Hepatocyte (in vitro differentiated cells): ENCODE data around the gene PTPN1.

Experiments
- EZH2 ChIP-seq: fragments of 200-600 bp; sonication (generic); IDR thresholded peaks from 2 replicates; pipeline ENCODE4 v1.6.1; 2016; ENCODE audit warnings: antibody characterized with exemption, mild to moderate bottlenecking, borderline replicate concordance
- TF ChIP-seq, protein P1 (sequence below): fragments of 200-600 bp; sonication (generic); IDR thresholded peaks from 2 replicates; pipeline ENCODE4 v1.5.1; 2016; ENCODE audit warnings: antibody characterized with exemption, mild to moderate bottlenecking; ENCODE audit not compliant: poor library complexity

DNA sequence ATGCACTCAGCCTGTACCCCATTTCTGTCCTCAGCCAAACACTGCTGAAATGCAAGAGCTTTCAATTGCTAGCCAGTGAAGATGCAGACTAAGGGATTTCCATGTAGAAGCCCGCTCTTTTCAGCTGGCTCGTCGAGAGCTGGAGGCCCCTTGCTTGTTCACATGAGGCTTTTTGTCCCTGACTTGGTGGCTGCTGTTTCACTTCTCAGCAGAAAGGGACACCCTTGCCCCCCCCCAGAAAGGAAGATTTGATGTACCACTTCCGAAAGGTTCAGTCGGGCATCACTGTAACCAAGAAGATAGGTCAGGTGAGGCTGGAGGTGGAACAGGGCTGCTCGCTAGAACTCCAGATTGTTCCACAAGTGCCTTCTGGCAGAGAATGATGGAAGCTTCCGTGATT, 23.3 kb downstream of the PTPN1 start:
- no peak for TF ChIP-seq EZH2
- TF ChIP-seq, protein P1, sequence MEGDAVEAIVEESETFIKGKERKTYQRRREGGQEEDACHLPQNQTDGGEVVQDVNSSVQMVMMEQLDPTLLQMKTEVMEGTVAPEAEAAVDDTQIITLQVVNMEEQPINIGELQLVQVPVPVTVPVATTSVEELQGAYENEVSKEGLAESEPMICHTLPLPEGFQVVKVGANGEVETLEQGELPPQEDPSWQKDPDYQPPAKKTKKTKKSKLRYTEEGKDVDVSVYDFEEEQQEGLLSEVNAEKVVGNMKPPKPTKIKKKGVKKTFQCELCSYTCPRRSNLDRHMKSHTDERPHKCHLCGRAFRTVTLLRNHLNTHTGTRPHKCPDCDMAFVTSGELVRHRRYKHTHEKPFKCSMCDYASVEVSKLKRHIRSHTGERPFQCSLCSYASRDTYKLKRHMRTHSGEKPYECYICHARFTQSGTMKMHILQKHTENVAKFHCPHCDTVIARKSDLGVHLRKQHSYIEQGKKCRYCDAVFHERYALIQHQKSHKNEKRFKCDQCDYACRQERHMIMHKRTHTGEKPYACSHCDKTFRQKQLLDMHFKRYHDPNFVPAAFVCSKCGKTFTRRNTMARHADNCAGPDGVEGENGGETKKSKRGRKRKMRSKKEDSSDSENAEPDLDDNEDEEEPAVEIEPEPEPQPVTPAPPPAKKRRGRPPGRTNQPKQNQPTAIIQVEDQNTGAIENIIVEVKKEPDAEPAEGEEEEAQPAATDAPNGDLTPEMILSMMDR: no peak
